GM12878 (cell line): ENCODE results near the gene PTPRN2. TPM values are rescaled to one million over a fixed set of nuclear protein-coding genes. Genes with fewer than 3 reads are reported as not detected.

ENCODE experiments used
- ATAC-seq: fragments of 200-7000 bp; cut with Tn5 transposase; 3 replicates; pipeline ENCODE4 v1.9.1; 2020; ENCODE audit warnings: mild to moderate bottlenecking, moderate library complexity
- BruUV-seq: library from RNA; stranded (reverse); fragments of 400-500 nt; replicated peaks from 2 replicates; lab custom pipeline; 2021; lab: Mats Ljungman, UMichigan
- CTCF ChIA-PET: fragments of 300-600 bp; sonication (Branson Sonifier 250); formaldehyde crosslinking; extraction: SDS; loops from one replicate; lab custom pipeline; 2021; ENCODE audit warnings: inconsistent platforms; lab: Yijun Ruan, JAX
- POLR2A ChIA-PET: fragments of 350-600 bp; formaldehyde crosslinking; extraction: SDS; loops from one replicate; lab custom pipeline; 2021; ENCODE audit warnings: inconsistent platforms; lab: Charles Lee
- RAD21 ChIA-PET: fragments of 300-600 bp; sonication (Branson Sonifier 250); formaldehyde crosslinking; loops from one replicate; lab custom pipeline; 2023; ENCODE audit warnings: antibody characterized with exemption; ENCODE audit not compliant: unreplicated experiment; lab: Charles Lee
- SMC1A ChIA-PET: fragments of 300-600 bp; sonication (Branson Sonifier 250); formaldehyde crosslinking; loops from one replicate; lab custom pipeline; 2023; ENCODE audit not compliant: unreplicated experiment, uncharacterized antibody; lab: Charles Lee
- DNase-seq: peaks from one replicate; pipeline ENCODE4 v3.0.0-alpha.2; 2011; ENCODE audit warnings: low read depth, low spot score
- FAIRE-seq: peaks from 3 replicates; lab custom pipeline; 2011; peaks lifted over from hg19 to GRCh38; lab: Jason Lieb, UNC
- H2AFZ ChIP-seq: 2 replicates; pipeline ENCODE4 v1.6.0; 2011; ENCODE audit warnings: low read depth, low read length, control low read depth; ENCODE audit not compliant: control insufficient read depth
- H3K27ac ChIP-seq: 2 replicates; pipeline ENCODE4 v1.5.1; 2011; ENCODE audit warnings: control low read depth; ENCODE audit not compliant: control insufficient read depth, insufficient read depth
- H3K27me3 ChIP-seq, 2 experiments: replicated peaks in 1 of 2; 2 replicates each; pipeline versions ENCODE4 v1.6.0 to v1.6.1; 2011; ENCODE audit warnings: low read length in 1 of 2; ENCODE audit not compliant: control insufficient read depth in 2 of 2, insufficient read depth in 2 of 2
- H3K36me3 ChIP-seq, 2 experiments: 2 replicates each; pipeline ENCODE4 v1.5.1; 2011; ENCODE audit warnings: low read length in 1 of 2; ENCODE audit not compliant: control insufficient read depth in 2 of 2, insufficient read depth in 2 of 2
- H3K4me1 ChIP-seq: 2 replicates; pipeline ENCODE4 v1.6.1; 2011; ENCODE audit warnings: mild to moderate bottlenecking, low read length, moderate library complexity, mixed read lengths; ENCODE audit not compliant: control insufficient read depth, insufficient read depth
- H3K4me2 ChIP-seq: 2 replicates; pipeline ENCODE4 v1.6.0; 2011; ENCODE audit warnings: control low read depth; ENCODE audit not compliant: control insufficient read depth, insufficient read depth
- H3K4me3 ChIP-seq: fragments of 200-600 bp; sonication (generic); 2 replicates; pipeline ENCODE4 v1.5.1; 2016
- H3K79me2 ChIP-seq: 2 replicates; pipeline ENCODE4 v1.6.0; 2011; ENCODE audit warnings: low read length; ENCODE audit not compliant: control insufficient read depth, insufficient read depth
- H3K9ac ChIP-seq: 2 replicates; pipeline ENCODE4 v1.8.0; 2011; ENCODE audit warnings: low read length, control low read depth, mixed read lengths; ENCODE audit not compliant: control insufficient read depth, insufficient read depth
- H3K9me3 ChIP-seq: replicated peaks from 3 replicates; pipeline ENCODE4 v1.5.1; 2011; ENCODE audit warnings: mild to moderate bottlenecking, low read length; ENCODE audit not compliant: control insufficient read depth, insufficient read depth
- H4K20me1 ChIP-seq: 2 replicates; pipeline ENCODE4 v1.6.0; 2011; ENCODE audit not compliant: control insufficient read depth, insufficient read depth
- E2F4 ChIP-seq: IDR thresholded peaks from 2 replicates; pipeline ENCODE4 v1.6.1; 2012; ENCODE audit warnings: low read depth, low read length, improper control_type of control experiment
- EP300 ChIP-seq, 2 experiments: fragments of 150-350 bp in 1 of 2; IDR thresholded peaks; 2 replicates each; pipeline ENCODE4 v1.6.1; 2011 to 2012; ENCODE audit warnings: low read depth in 2 of 2, low read length in 2 of 2, borderline replicate concordance in 1 of 2, improper control_type of control experiment in 1 of 2, inconsistent platforms in 1 of 2; ENCODE audit not compliant: control insufficient read depth in 1 of 2
- ESRRA ChIP-seq: IDR thresholded peaks from 2 replicates; pipeline ENCODE4 v1.6.1; 2012; ENCODE audit warnings: mild to moderate bottlenecking, low read length, improper control_type of control experiment
- HDAC2 ChIP-seq: fragments of 200-600 bp; sonication (generic); IDR thresholded peaks from 2 replicates; pipeline ENCODE4 v1.6.1; 2017
- MAX ChIP-seq: IDR thresholded peaks from 2 replicates; pipeline ENCODE4 v1.6.1; 2012; ENCODE audit warnings: low read depth, low read length, improper control_type of control experiment
- NR2C1 ChIP-seq: fragments of 450-650 bp; IDR thresholded peaks from 2 replicates; pipeline ENCODE4 v1.6.1; 2017; ENCODE audit warnings: antibody characterized with exemption, mild to moderate bottlenecking, moderate library complexity
- SP1 ChIP-seq: IDR thresholded peaks from one replicate; pipeline ENCODE4 v1.6.1; 2011; ENCODE audit warnings: low read depth, low read length
- SRF ChIP-seq, 2 experiments: IDR thresholded peaks; 2 replicates each; pipeline ENCODE4 v1.6.1; 2011; ENCODE audit warnings: low read depth in 2 of 2, low read length in 2 of 2, mild to moderate bottlenecking in 1 of 2, moderate library complexity in 1 of 2
- TBL1XR1 ChIP-seq: IDR thresholded peaks from 2 replicates; pipeline ENCODE4 v1.6.1; 2012; ENCODE audit warnings: low read depth, low read length, improper control_type of control experiment
- TCF7 ChIP-seq: IDR thresholded peaks from 2 replicates; pipeline ENCODE4 v1.6.1; 2014; ENCODE audit warnings: antibody characterized with exemption, borderline replicate concordance
- ZNF24 ChIP-seq: fragments of 450-650 bp; IDR thresholded peaks from 2 replicates; pipeline ENCODE4 v1.6.1; 2017; ENCODE audit warnings: antibody characterized with exemption, mild to moderate bottlenecking
- ZNF687 ChIP-seq: fragments of 450-650 bp; IDR thresholded peaks from 2 replicates; pipeline ENCODE4 v1.6.1; 2017; ENCODE audit warnings: mild to moderate bottlenecking, moderate library complexity
- WGBS: methylation state at CpG from one replicate; pipeline ENCODE4 v1.1.6; 2016; ENCODE audit warnings: low lambda C conversion rate; ENCODE audit not compliant: insufficient replicate concordance, insufficient coverage; ENCODE audit errors: missing lambda C conversion rate; 5-methylcytosine and 5-hydroxymethylcytosine counted together
- in situ Hi-C: fragments of 300-500 bp; cut with MboI; formaldehyde crosslinking; loops from 9 replicates; pipeline ENCODE4 v1.14.3; 2018; ENCODE audit warnings: mixed read lengths
- intact Hi-C: fragments of 100-400 bp; cut with micrococcal nuclease; formaldehyde crosslinking; loops from one replicate; pipeline ENCODE4 v1.14.2; 2022; ENCODE audit not compliant: unreplicated experiment
- polyA plus RNA-seq, 11 experiments: library from polyadenylated mRNA; depleted of rRNA in 4 of 11; unstranded in 6 of 11; stranded (reverse) in 5 of 11; fragments of >200 nt; fragmentation: Nextera tagmentation in 4 of 11; fragmentation: Illumina TruSeq in 1 of 11; extraction: Ambion mirVana in 4 of 11; extraction: Trizol in 1 of 11; gene quantifications; 1 replicate in 1 of 11; 2 replicates in 10 of 11; pipeline versions ENCODE4 v1.2.1 to v1.2.3, GENCODE V29; 2011 to 2016; ENCODE audit warnings: inconsistent platforms in 2 of 11, missing spikeins in 2 of 11, low read depth in 1 of 11
- total RNA-seq, 4 experiments: library from RNA; depleted of rRNA in 3 of 4; stranded (reverse); fragments of >200 nt in 3 of 4; fragmentation: Illumina TruSeq in 1 of 4; extraction: Trizol in 1 of 4; gene quantifications; 2 replicates each; pipeline versions ENCODE4 v1.2.1 to v1.2.3, GENCODE V29; 2013 to 2021

PTPRN2 gene
- total and polyA plus RNA-seq, 10 of the 15 experiments (the other 5 are each of a cell fraction or from before 2014, with no cell fraction given): 5.4 TPM; not detected in 9

- H3K27ac ChIP-seq: no peak overlapping the region
- DNase-seq: no peak
- H3K4me1 ChIP-seq: no peaks in the 10 kb centered on the region
- no peaks in the 10 kb centered on the region; the same call in 2 of the 3 replicates for H3K9me3 ChIP-seq
- no peak overlapping the region for H3K4me3 ChIP-seq
- no peak overlapping the region for H3K4me2 ChIP-seq
- H3K27me3 ChIP-seq: no peaks in the 10 kb centered on the region
- ChIA-PET RAD21 (no interaction called here), CTCF (no interaction called here), POLR2A (no interaction called here), SMC1A (interaction anchor here (1.2 kb wide), 1 partner anchor 127 kb away, joined by 3 read pairs; no protein-coding TSS in a partner anchor)
- H4K20me1 ChIP-seq: no peaks in the 10 kb centered on the region
- H3K36me3 ChIP-seq: no peaks in the 10 kb centered on the region
- no TSS peak for BruUV-seq
- H3K9ac ChIP-seq: no peak overlapping the region
- TF ChIP-seq TBL1XR1: no peak
- no peak for TF ChIP-seq MAX
- no peak for TF ChIP-seq SP1
- no peak for ATAC-seq
- intact Hi-C loops: no loop called here
- in situ Hi-C loops: no loop called here
- FAIRE-seq: no peak
- WGBS: 59% methylated on average over 15 of the region's 20 CpGs
- no peak overlapping the region for H2AFZ ChIP-seq
- H3K79me2 ChIP-seq: no peaks in the 10 kb centered on the region
Observed at GRCh38 chr7:157560258-157560654, 1027.4 kb downstream of the PTPRN2 start.

- Histone ChIP-seq H3K4me3 (no peak overlapping the region), H3K27ac (no peak overlapping the region), H2AFZ (no peak overlapping the region), H3K9me3 (no peaks in the 10 kb centered on the region; the same call in 2 of the 3 replicates), H3K36me3 (no peaks in the 10 kb centered on the region), H3K9ac (no peak overlapping the region), H3K27me3 (no peaks in the 10 kb centered on the region), H3K79me2 (no peaks in the 10 kb centered on the region), H4K20me1 (no peaks in the 10 kb centered on the region), H3K4me2 (no peak overlapping the region), H3K4me1 (no peaks in the 10 kb centered on the region)
- DNase-seq: no peak
- FAIRE-seq: no peak
- CTCF ChIA-PET: no interaction called here
- RAD21 ChIA-PET: no interaction called here
- SMC1A ChIA-PET: interaction anchor here (1.2 kb wide), 1 partner anchor 127 kb away, joined by 3 read pairs; no protein-coding TSS in a partner anchor
- in situ Hi-C loops: no loop called here
- no peak for ATAC-seq
- 51% methylated on average over 20 of the region's 20 CpGs for WGBS
- POLR2A ChIA-PET: no interaction called here
- BruUV-seq: no TSS peak
- intact Hi-C loops: no loop called here
- TF ChIP-seq ESRRA: no peak
- TF ChIP-seq ZNF24: no peak
- no peak for TF ChIP-seq HDAC2
- TF ChIP-seq ZNF687: no peak
- no peak for TF ChIP-seq SRF (IDR thresholded peaks at IDR 0.05; ENCODE audit: low read depth in 2 of 2, low read length in 2 of 2)
- TF ChIP-seq E2F4: no peak
- no peak for TF ChIP-seq EP300 (IDR thresholded peaks at IDR 0.05; ENCODE audit: borderline replicate concordance in 1 of 2, control insufficient read depth in 1 of 2, low read depth in 2 of 2, low read length in 2 of 2)
- TF ChIP-seq TCF7: no peak
- TF ChIP-seq NR2C1: no peak
Observed at GRCh38 chr7:157559596-157560257, 1027.9 kb downstream of the PTPRN2 start.
